Measurements from ENCODE around the gene BRME1.

BRME1 gene

GRCh38 chr19:13864667-13865570 lies 41.0 kb downstream of the BRME1 start:
- Histone ChIP-seq H3K4me3 (ENCODE audit: low read depth in 1 of 2, low read length in 1 of 2) (no peak overlapping the region), H3K9me3 (no peaks in the 10 kb centered on the region)

DNA sequence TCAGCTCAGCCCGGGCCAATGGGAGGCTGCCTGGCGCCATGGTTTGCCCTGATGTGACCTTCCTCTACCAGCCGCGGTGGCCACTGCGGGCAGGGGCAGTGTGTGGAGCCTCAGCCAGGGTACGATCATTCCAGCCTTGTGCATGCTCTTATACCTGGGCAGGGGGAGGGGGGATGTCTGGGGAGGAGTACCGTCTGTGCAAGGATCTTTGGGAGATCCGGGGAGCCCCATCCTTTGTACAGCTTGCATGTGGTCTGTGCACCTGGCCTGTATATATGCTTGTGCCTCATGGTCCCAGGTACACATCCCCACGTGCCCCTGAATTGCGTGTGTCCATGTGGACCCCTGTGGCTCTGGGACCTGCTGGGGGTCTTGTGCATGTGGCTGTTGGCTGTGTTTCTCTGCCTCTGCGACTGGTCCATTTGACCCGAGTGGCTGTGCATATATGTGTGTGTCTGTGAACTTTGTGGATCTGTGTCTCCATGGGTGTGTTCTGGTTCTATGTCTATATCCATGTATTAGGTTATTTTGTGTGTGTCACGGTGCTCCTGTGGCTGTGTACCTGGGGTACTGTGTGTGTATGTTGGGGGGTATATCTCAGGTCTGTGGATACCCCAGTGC lies 41.8 kb downstream of the BRME1 start:
- Histone ChIP-seq H3K9me3 (no peaks in the 10 kb centered on the region), H3K36me3 (no peaks in the 10 kb centered on the region), H3K27me3 (peaks cover 57% of the 10 kb centered on the region), H3K4me1 (ENCODE audit: control insufficient read depth in 1 of 2, insufficient read depth in 1 of 2, low read depth in 1 of 2, low read length in 1 of 2) (peaks cover 20 to 26% of the 10 kb centered on the region in 2 experiments), H3K27ac (no peak overlapping the region), H3K4me3 (ENCODE audit: low read depth in 1 of 2, low read length in 1 of 2) (no peak overlapping the region)
- TF ChIP-seq CTCF (IDR thresholded peaks at IDR 0.05), result no peak

More at GRCh38 chr19:13864667-13865570, 41.0 kb downstream of the BRME1 start:
- H3K27me3 ChIP-seq, result peaks cover 57% of the 10 kb centered on the region
- H3K27ac ChIP-seq, result no peak overlapping the region
- TF ChIP-seq CTCF (IDR thresholded peaks at IDR 0.05), result no peak
- H3K4me1 ChIP-seq (ENCODE audit: control insufficient read depth in 1 of 2, insufficient read depth in 1 of 2, low read depth in 1 of 2, low read length in 1 of 2), result peaks cover 20 to 26% of the 10 kb centered on the region in 2 experiments
- no peaks in the 10 kb centered on the region for H3K36me3 ChIP-seq

GRCh38 chr19:13861714-13862531 lies 44.0 kb downstream of the BRME1 start:
- Histone ChIP-seq H3K4me1 (ENCODE audit: control insufficient read depth in 1 of 2, insufficient read depth in 1 of 2, low read depth in 1 of 2, low read length in 1 of 2) (peaks cover 20 to 26% of the 10 kb centered on the region in 2 experiments), H3K4me3 (ENCODE audit: low read depth in 1 of 2, low read length in 1 of 2) (peak overlapping the region; percentile 76 to 85), H3K27me3 (peaks cover 43% of the 10 kb centered on the region), H3K9me3 (no peaks in the 10 kb centered on the region), H3K36me3 (no peaks in the 10 kb centered on the region), H3K27ac (peak overlapping the region; percentile 88)
- peak; percentile 97 for TF ChIP-seq CTCF (IDR thresholded peaks at IDR 0.05)

- Histone ChIP-seq H3K9me3 (no peaks in the 10 kb centered on the region), H3K36me3 (no peaks in the 10 kb centered on the region), H3K4me3 (ENCODE audit: low read depth in 1 of 2, low read length in 1 of 2) (peak overlapping the region; percentile 76 to 85), H3K4me1 (ENCODE audit: control insufficient read depth in 1 of 2, insufficient read depth in 1 of 2, low read depth in 1 of 2, low read length in 1 of 2) (peaks cover 20 to 26% of the 10 kb centered on the region in 2 experiments), H3K27ac (peak overlapping the region; percentile 88), H3K27me3 (peaks cover 37% of the 10 kb centered on the region)
- no peak for TF ChIP-seq CTCF (IDR thresholded peaks at IDR 0.05)
Measured at GRCh38 chr19:13861392-13861713, 44.6 kb downstream of the BRME1 start.

DNA sequence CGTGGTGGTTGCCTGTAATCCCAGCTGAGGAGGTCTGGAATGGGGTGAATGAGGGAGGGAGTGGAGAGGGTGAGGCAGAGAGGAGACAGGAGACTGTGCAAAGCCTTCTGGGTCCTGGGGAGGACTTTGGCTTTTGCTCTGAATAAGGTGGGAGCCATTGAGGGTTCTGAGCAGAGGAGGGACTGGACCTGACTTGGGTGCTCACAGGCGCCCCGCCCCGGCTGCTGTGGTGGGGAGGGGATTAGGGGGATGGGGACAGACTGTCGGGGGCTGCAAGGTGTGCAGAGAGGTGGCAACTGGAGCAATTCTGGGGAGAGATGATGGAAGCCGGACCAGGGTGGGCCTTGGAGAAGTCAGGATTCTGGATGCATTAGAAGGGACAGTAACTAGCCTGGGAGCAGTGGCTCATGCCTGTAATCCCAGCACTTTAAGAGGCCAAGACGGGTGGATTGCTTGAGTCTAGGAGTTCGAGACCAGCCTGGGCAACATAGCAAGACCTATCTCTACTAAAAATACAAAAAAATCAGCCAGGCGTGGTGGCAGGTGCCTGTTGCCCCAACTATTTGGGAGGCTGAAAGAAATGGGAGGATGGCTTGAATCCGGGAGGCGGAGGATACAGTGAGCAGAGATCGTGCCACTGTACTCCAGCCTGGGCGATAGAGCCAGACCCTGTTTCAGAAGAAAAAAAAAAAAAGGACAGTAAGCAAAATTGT lies 45.1 kb downstream of the BRME1 start:
- Histone ChIP-seq H3K4me1 (ENCODE audit: control insufficient read depth in 1 of 2, insufficient read depth in 1 of 2, low read depth in 1 of 2, low read length in 1 of 2) (peaks cover 17 to 21% of the 10 kb centered on the region in 2 experiments), H3K9me3 (no peaks in the 10 kb centered on the region), H3K27ac (peak overlapping the region; percentile 88), H3K4me3 (ENCODE audit: low read depth in 1 of 2, low read length in 1 of 2) (peak overlapping the region; percentile 76 to 85), H3K36me3 (no peaks in the 10 kb centered on the region), H3K27me3 (peaks cover 32% of the 10 kb centered on the region)
- no peak for TF ChIP-seq CTCF (IDR thresholded peaks at IDR 0.05)

All from neutrophil (primary cell).